ENCODE data around the gene CH25H. TPM values are rescaled to one million over a fixed set of nuclear protein-coding genes. Genes with fewer than 3 reads are reported as not detected.
A peak's percentile ranks its signal among the peaks of the same experiment; 100 is the strongest.

Gene CH25H
- total RNA-seq, 2 donors from 2014 or later = 1.0 to 2.0 TPM

DNA sequence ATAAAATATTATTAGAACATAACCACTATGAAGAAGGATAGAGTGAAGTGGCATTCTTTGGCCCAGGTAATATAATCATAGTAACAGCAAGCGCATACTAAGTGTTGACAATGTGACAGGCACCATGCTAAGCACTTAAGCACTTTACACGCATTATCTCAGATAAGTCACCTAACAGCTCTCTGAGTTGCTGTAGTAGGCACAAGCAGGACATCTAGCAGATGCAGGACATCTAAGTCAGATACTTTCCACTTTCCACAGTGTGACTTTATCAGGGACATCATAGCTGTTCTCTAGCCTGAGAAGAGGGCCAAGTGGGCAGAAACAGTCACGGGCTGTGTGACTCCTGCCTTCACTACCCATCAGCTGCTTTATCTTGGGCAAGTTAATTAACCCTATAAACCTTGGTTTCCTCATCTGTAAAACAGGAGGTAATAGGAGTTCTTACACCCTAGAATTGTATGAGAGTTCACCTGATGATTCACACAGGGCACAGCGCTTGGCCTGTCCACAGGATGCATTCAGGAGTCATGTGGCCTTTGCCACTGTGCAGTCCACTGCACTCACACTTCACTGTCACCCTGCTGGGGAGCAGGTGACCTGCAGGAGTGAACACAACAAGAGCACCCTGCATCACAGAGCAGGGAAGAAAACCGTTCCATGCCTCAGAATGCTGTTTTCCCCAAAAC, 32.0 kb upstream of the CH25H start:
- no peaks in the 10 kb centered on the region for H3K27me3 ChIP-seq
- H3K4me3 ChIP-seq = no peak overlapping the region
- H3K9me3 ChIP-seq = no peaks in the 10 kb centered on the region
- intact Hi-C loops (cut with DNase I) = no loop called here
- WGBS, 2 donors = 71 to 86% methylated on average over 5 of the region's 5 CpGs
- ATAC-seq = no peak
- H3K27ac ChIP-seq = no peak overlapping the region
- TF ChIP-seq, protein P1, sequence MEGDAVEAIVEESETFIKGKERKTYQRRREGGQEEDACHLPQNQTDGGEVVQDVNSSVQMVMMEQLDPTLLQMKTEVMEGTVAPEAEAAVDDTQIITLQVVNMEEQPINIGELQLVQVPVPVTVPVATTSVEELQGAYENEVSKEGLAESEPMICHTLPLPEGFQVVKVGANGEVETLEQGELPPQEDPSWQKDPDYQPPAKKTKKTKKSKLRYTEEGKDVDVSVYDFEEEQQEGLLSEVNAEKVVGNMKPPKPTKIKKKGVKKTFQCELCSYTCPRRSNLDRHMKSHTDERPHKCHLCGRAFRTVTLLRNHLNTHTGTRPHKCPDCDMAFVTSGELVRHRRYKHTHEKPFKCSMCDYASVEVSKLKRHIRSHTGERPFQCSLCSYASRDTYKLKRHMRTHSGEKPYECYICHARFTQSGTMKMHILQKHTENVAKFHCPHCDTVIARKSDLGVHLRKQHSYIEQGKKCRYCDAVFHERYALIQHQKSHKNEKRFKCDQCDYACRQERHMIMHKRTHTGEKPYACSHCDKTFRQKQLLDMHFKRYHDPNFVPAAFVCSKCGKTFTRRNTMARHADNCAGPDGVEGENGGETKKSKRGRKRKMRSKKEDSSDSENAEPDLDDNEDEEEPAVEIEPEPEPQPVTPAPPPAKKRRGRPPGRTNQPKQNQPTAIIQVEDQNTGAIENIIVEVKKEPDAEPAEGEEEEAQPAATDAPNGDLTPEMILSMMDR (IDR thresholded peaks at IDR 0.05) = no peak
- no peak for TF ChIP-seq POLR2A (IDR thresholded peaks at IDR 0.05)
- H3K4me1 ChIP-seq = no peaks in the 10 kb centered on the region
- no peak for DNase-seq
- peaks cover 0 to 5% of the 10 kb centered on the region in 2 donors for H3K36me3 ChIP-seq (replicated peaks in 1 of 2; ENCODE audit: insufficient read depth in 1 of 2, low read depth in 2 of 2)

DNA sequence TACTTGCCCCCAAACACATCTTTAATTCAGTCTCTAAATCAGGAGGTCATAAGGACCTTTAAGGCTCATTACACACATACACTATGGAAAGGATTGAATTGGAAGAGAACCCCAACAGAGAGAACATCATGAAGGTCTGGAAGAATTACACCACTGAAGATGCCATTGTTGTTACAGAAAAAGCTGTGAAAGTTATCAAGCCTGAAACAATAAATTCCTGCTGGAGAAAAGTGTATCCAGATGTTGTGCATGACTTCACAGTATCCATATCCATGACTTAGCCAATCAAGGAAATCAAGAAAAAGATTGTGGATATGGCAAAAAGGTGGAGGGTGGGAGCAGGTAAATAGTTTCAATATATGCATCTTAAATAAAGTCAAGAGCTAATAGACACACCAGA, 30.7 kb upstream of the CH25H start:
- Histone ChIP-seq H3K27ac (no peak overlapping the region), H3K27me3 (no peaks in the 10 kb centered on the region), H3K36me3 (replicated peaks in 1 of 2; ENCODE audit: insufficient read depth in 1 of 2, low read depth in 2 of 2) (peaks cover 0 to 5% of the 10 kb centered on the region in 2 donors), H3K9me3 (no peaks in the 10 kb centered on the region), H3K4me3 (no peak overlapping the region), H3K4me1 (no peaks in the 10 kb centered on the region)
- intact Hi-C loops (cut with DNase I) = no loop called here
- TF ChIP-seq, protein P1 (IDR thresholded peaks at IDR 0.05) = no peak
- TF ChIP-seq POLR2A (IDR thresholded peaks at IDR 0.05) = no peak
- no peak for DNase-seq
- ATAC-seq = no peak

DNA sequence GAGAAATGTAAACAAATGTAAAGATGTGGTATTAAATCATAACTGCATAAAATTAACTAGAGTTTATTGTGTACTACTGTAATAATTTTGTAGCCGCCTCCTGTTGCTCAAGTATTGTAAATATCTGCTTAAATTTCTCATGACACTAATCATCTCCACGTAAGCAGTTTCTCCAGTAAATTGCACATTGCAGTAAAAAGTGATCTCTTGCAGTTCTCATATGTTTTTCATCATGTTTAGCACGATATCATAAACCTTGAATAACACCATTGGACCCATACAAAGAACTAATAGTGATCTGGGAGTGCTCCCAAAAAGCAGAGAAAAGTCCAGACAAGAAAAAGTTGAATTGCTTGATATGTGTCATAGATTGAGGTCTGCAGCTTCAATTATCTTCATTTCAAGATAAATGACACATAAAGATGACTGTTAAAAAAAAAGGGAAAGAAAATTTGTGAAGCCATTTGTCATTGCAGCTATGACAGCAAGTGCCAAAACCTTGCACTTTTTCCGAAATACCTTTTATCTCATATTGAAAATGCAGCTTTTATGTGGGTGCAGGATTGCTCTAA, 29.2 kb upstream of the CH25H start:
- Histone ChIP-seq H3K27me3 (no peaks in the 10 kb centered on the region), H3K36me3 (replicated peaks in 1 of 2; ENCODE audit: insufficient read depth in 1 of 2, low read depth in 2 of 2) (peaks cover 0 to 5% of the 10 kb centered on the region in 2 donors), H3K4me1 (no peaks in the 10 kb centered on the region), H3K27ac (no peak overlapping the region), H3K4me3 (no peak overlapping the region), H3K9me3 (no peaks in the 10 kb centered on the region)
- ATAC-seq (no peak), DNase-seq (no peak)
- TF ChIP-seq, protein P1 (IDR thresholded peaks at IDR 0.05) = no peak
- no peak for TF ChIP-seq POLR2A (IDR thresholded peaks at IDR 0.05)
- 81 to 82% methylated on average over 4 of the region's 4 CpGs for WGBS, 2 donors
- intact Hi-C loops (cut with DNase I) = no loop called here

DNA sequence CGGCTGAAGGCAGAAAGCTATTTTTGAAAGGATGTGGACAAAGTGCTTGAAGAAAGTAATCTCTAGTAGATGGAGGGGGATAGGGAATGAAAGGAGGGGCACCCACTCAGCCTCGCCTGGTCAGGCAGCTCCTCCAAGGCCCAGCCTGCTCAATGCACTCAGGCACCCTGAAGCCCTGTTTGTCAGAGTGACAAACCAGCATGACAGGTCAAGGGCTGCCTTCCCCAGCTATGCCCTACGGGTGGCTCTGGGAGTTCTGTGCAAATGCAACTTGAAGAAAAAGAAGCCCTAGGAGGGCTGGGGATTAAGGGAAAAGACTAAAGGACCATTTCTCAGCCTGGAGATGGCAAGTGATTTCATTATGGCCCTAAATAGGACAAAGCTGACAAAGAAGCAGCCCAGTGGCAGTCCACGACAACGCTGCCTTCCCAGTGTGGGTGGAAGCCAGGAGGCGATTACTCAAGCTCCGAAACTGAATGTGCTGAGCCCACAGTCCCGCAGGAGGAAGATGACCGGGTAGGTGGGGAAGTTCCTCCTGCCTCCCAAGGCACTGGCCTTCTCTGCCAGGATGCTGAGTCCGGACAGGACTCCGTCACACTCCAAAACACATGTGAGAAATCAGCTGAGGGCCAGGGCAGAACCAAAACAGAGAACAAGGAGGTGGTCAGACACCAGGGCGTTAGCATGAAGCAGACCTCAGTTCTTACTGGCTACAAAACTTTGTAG, 28.1 kb upstream of the CH25H start:
- no peak for ATAC-seq
- H3K27ac ChIP-seq = no peak overlapping the region
- H3K4me3 ChIP-seq = no peak overlapping the region
- peak in 3 of 4 donors; percentile 24 to 77 (median 28) for DNase-seq
- no peaks in the 10 kb centered on the region for H3K9me3 ChIP-seq
- H3K27me3 ChIP-seq = no peaks in the 10 kb centered on the region
- no peak for TF ChIP-seq POLR2A (IDR thresholded peaks at IDR 0.05)
- TF ChIP-seq, protein P1 (IDR thresholded peaks at IDR 0.05) = no peak
- no peaks in the 10 kb centered on the region for H3K4me1 ChIP-seq
- WGBS, 2 donors = 78 to 90% methylated on average over 12 of the region's 12 CpGs
- intact Hi-C loops (cut with DNase I) = no loop called here
- peaks cover 0 to 5% of the 10 kb centered on the region in 2 donors for H3K36me3 ChIP-seq (replicated peaks in 1 of 2; ENCODE audit: insufficient read depth in 1 of 2, low read depth in 2 of 2)

Measured in body of pancreas (tissue), 4 donors.